Smooth muscle cell (in vitro differentiated cells): Measurements from ENCODE around the gene SORD. TPM values are rescaled to one million over a fixed set of nuclear protein-coding genes. Genes with fewer than 3 reads are reported as not detected.

ENCODE experiments used
- DNase-seq: peaks from one replicate; lab custom pipeline; 2025; ENCODE audit not compliant: unreplicated experiment; lab: John Stamatoyannopoulos, UW
- H2AFZ ChIP-seq: fragments of 200-600 bp; sonication (generic); 2 replicates; pipeline ENCODE4 v1.6.0; 2016; ENCODE audit warnings: antibody characterized with exemption, low read depth, mild to moderate bottlenecking
- H3F3A ChIP-seq: fragments of 200-600 bp; sonication (generic); 2 replicates; pipeline ENCODE4 v1.6.0; 2017; ENCODE audit warnings: antibody characterized with exemption, low read depth
- H3K27ac ChIP-seq: fragments of 200-600 bp; sonication (generic); 2 replicates; pipeline ENCODE4 v1.5.1; 2016; ENCODE audit warnings: low read depth, mild to moderate bottlenecking
- H3K27me3 ChIP-seq: fragments of 200-600 bp; sonication (generic); 2 replicates; pipeline ENCODE4 v1.6.1; 2016; ENCODE audit warnings: low read depth, mild to moderate bottlenecking
- H3K36me3 ChIP-seq: fragments of 200-600 bp; sonication (generic); 2 replicates; pipeline ENCODE4 v1.5.1; 2016; ENCODE audit warnings: low read depth
- H3K4me1 ChIP-seq: fragments of 200-600 bp; sonication (generic); 2 replicates; pipeline ENCODE4 v1.5.1; 2016; ENCODE audit warnings: low read depth
- H3K4me2 ChIP-seq: fragments of 200-600 bp; sonication (generic); 2 replicates; pipeline ENCODE4 v1.6.0; 2016; ENCODE audit warnings: mild to moderate bottlenecking
- H3K4me3 ChIP-seq: fragments of 200-600 bp; sonication (generic); 2 replicates; pipeline ENCODE4 v1.5.1; 2016; ENCODE audit warnings: mild to moderate bottlenecking
- H3K79me2 ChIP-seq: fragments of 200-600 bp; sonication (generic); 2 replicates; pipeline ENCODE4 v1.6.0; 2016; ENCODE audit warnings: low read depth, mild to moderate bottlenecking
- H3K9ac ChIP-seq: fragments of 200-600 bp; sonication (generic); 2 replicates; pipeline ENCODE4 v1.6.0; 2016; ENCODE audit warnings: low read depth
- H3K9me3 ChIP-seq: fragments of 200-600 bp; sonication (generic); replicated peaks from 2 replicates; pipeline ENCODE4 v1.5.1; 2016; ENCODE audit warnings: low read depth
- H4K20me1 ChIP-seq: fragments of 200-600 bp; sonication (generic); 2 replicates; pipeline ENCODE4 v1.6.0; 2016; ENCODE audit warnings: low read depth
- WGBS: methylation state at CpG from one replicate; pipeline ENCODE4 v1.1.7; 2016; ENCODE audit warnings: low lambda C conversion rate; 5-methylcytosine and 5-hydroxymethylcytosine counted together
- polyA plus RNA-seq: library from polyadenylated mRNA; unstranded; fragments of >200 nt; fragmentation: Nextera tagmentation; extraction: Ambion mirVana; gene quantifications from 2 replicates; pipeline ENCODE4 v1.2.1, GENCODE V29; 2016
- total RNA-seq: library from RNA; depleted of rRNA; stranded (reverse); fragments of >200 nt; gene quantifications from 2 replicates; pipeline ENCODE4 v1.2.3, GENCODE V29; 2014
- TF ChIP-seq, protein P1 (sequence below): fragments of 200-600 bp; sonication (generic); IDR thresholded peaks from 2 replicates; pipeline ENCODE4 v1.5.1; 2017; ENCODE audit warnings: borderline replicate concordance, mild to moderate bottlenecking, antibody characterized with exemption; ENCODE audit not compliant: insufficient read depth, poor library complexity, severe bottlenecking

SORD gene
- total and polyA plus RNA-seq, 2 experiments from 2014 or later: 22.1 to 26.8 TPM

DNA sequence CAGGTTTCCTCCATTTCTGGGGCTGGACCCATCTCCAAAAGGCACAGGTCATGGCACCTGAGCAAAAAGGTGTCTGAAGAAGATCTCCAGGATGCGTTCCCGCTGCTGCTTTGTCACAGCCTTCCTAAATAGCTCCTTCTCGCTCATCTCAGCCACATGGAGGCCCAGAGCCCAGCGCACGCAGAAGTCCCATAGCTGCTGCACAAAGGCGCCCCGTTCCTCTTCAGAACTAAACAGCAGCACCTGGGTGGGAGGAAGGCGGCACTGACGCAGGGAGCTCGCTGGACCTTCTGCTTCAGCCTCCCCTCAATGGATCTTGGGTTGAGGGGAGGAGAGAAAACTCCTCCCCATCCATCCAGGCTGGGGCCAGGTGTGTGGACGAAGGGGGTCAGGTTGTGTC lies 82.6 kb downstream of the SORD start:
- Histone ChIP-seq H3K4me2 (no peak overlapping the region), H3K4me3 (no peak overlapping the region), H3F3A (no peaks in the 10 kb centered on the region), H4K20me1 (no peaks in the 10 kb centered on the region), H3K4me1 (no peaks in the 10 kb centered on the region), H3K36me3 (no peaks in the 10 kb centered on the region), H3K27ac (no peak overlapping the region), H2AFZ (no peak overlapping the region), H3K27me3 (peaks cover 49% of the 10 kb centered on the region), H3K9ac (no peak overlapping the region), H3K79me2 (no peaks in the 10 kb centered on the region), H3K9me3 (no peaks in the 10 kb centered on the region)
- no peak for DNase-seq
- WGBS: 95% methylated on average over 11 of the region's 11 CpGs
- TF ChIP-seq, protein P1, sequence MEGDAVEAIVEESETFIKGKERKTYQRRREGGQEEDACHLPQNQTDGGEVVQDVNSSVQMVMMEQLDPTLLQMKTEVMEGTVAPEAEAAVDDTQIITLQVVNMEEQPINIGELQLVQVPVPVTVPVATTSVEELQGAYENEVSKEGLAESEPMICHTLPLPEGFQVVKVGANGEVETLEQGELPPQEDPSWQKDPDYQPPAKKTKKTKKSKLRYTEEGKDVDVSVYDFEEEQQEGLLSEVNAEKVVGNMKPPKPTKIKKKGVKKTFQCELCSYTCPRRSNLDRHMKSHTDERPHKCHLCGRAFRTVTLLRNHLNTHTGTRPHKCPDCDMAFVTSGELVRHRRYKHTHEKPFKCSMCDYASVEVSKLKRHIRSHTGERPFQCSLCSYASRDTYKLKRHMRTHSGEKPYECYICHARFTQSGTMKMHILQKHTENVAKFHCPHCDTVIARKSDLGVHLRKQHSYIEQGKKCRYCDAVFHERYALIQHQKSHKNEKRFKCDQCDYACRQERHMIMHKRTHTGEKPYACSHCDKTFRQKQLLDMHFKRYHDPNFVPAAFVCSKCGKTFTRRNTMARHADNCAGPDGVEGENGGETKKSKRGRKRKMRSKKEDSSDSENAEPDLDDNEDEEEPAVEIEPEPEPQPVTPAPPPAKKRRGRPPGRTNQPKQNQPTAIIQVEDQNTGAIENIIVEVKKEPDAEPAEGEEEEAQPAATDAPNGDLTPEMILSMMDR: no peak

DNA sequence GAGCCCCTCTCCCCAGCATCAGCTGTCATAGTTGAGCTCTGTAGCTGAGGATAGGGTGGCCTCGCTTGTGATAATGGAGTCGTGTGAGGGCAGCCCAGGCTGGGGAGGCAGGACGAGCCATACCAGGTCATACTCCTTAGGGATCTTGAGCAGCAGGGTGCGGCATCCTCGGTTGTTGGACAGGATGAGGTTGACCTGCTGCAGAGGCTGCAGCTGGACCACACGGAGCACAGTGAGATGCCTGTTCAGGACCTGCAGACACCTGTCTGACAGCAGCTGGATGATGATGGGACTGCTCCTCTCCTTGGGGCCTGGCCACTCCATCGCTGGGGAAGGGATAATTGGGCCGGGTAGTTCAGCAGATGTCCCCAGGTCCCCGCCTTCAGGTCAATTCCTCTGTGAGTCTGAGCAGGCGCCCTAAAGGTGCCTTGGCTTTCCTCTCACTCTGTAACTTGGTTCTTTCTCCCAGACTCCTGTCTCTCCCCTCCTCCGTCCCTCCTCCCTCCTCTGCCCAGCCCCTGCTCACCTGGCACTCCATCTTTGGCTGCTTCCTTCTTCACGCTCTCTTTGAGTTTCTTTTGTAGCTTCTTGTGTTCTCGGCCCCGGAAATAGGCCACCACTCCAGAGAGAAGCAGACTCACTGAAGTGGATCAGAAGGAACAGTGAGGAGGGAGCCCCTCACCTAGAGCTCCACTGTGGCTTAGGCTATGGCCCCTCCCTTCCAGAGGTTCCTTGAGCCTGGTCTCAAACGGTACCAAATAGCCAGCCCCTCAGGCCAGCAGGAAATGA lies 83.2 kb downstream of the SORD start:
- Histone ChIP-seq H3F3A (no peaks in the 10 kb centered on the region), H3K4me1 (no peaks in the 10 kb centered on the region), H3K27ac (no peak overlapping the region), H2AFZ (no peak overlapping the region), H3K79me2 (no peaks in the 10 kb centered on the region), H3K27me3 (peaks cover 48% of the 10 kb centered on the region), H3K4me2 (no peak overlapping the region), H3K9ac (no peak overlapping the region), H4K20me1 (no peaks in the 10 kb centered on the region), H3K9me3 (no peaks in the 10 kb centered on the region), H3K36me3 (no peaks in the 10 kb centered on the region), H3K4me3 (no peak overlapping the region)
- WGBS: 83% methylated on average over 14 of the region's 15 CpGs
- no peak for DNase-seq
- TF ChIP-seq, protein P1: no peak

DNA sequence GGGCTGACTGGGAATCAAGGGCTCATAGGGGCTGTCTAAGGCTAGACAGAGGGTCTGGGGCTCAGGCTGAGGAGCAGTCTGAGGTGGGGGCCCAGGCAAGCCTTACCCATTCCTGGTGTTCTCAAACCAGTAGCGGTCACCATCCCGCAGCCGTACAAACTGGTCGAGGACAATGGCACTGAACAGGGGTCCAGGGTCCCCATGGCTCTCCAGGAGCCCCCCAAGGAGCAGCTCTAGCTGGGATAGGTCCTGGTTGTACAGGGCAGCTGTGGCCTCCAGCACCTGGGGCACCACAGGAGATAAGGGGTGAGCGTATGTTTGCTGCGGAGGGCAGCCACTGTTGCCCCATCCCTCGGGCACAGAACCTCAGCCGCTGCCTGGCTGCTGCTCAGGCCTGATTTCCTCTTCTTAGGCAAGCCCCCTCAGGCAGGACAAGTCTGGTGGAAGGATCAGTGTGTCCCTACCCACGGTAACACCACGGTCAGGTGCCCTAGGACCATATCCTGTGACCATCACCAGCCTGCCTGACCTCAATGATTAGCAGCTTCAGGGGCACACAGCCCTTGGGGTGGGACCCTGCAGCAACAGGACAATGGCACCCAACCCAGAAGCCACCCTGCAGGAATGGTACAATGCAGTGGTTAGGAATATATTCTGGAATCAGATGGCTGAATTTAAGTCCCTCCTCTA lies 85.1 kb downstream of the SORD start:
- Histone ChIP-seq H4K20me1 (no peaks in the 10 kb centered on the region), H3K4me2 (no peak overlapping the region), H3K4me1 (no peaks in the 10 kb centered on the region), H3K36me3 (no peaks in the 10 kb centered on the region), H3K4me3 (no peak overlapping the region), H2AFZ (no peak overlapping the region), H3K27ac (no peak overlapping the region), H3F3A (no peaks in the 10 kb centered on the region), H3K9me3 (no peaks in the 10 kb centered on the region), H3K9ac (no peak overlapping the region), H3K79me2 (no peaks in the 10 kb centered on the region), H3K27me3 (peaks cover 54% of the 10 kb centered on the region)
- WGBS: 94% methylated on average over 10 of the region's 10 CpGs
- DNase-seq: no peak
- TF ChIP-seq, protein P1: no peak
